Stimulated activated CD8-positive, alpha-beta memory T cell treated with anti-CD3 and anti-CD28 coated beads, Interleukin-2, amount 100 ng/mL, for 48 hours (primary cell): ENCODE results near the gene C1orf167.

Experiments used
- DNase-seq, 2 donors: peaks; one replicate each; pipeline ENCODE4 v3.0.0-alpha.2; 2020; ENCODE audit warnings: low read depth in 2 of 2

Gene C1orf167

GRCh38 chr1:11761285-11761684 is 708 bp upstream of the C1orf167 start:
- no peak for DNase-seq

- DNase-seq: no peak
Measured at GRCh38 chr1:11764115-11764514, 2.1 kb downstream of the C1orf167 start.

- DNase-seq: no peak
Measured at GRCh38 chr1:11764519-11764918, 2.5 kb downstream of the C1orf167 start.

- no peak for DNase-seq
Measured at GRCh38 chr1:11765661-11766428, 3.9 kb downstream of the C1orf167 start.

GRCh38 chr1:11766429-11766776 is 4.4 kb downstream of the C1orf167 start:
- no peak for DNase-seq

GRCh38 chr1:11767922-11768704 is 6.1 kb downstream of the C1orf167 start:
- no peak for DNase-seq

GRCh38 chr1:11768821-11769220 is 6.8 kb downstream of the C1orf167 start:
- DNase-seq: no peak

GRCh38 chr1:11769274-11769673 is 7.3 kb downstream of the C1orf167 start:
- DNase-seq: no peak

GRCh38 chr1:11770011-11770410 is 8.0 kb downstream of the C1orf167 start:
- DNase-seq: no peak

- no peak for DNase-seq
Measured at GRCh38 chr1:11771481-11772043, 9.6 kb downstream of the C1orf167 start.

- no peak for DNase-seq
Measured at GRCh38 chr1:11772458-11772857, 10.5 kb downstream of the C1orf167 start.

- DNase-seq: no peak
Measured at GRCh38 chr1:11774753-11775152, 12.8 kb downstream of the C1orf167 start.

- no peak for DNase-seq
Measured at GRCh38 chr1:11777658-11778322, 15.8 kb downstream of the C1orf167 start.

GRCh38 chr1:11778336-11778735 is 16.3 kb downstream of the C1orf167 start:
- no peak for DNase-seq

- DNase-seq: no peak
Measured at GRCh38 chr1:11778844-11779623, 17.0 kb downstream of the C1orf167 start.

- no peak for DNase-seq
Measured at GRCh38 chr1:11779715-11780379, 17.9 kb downstream of the C1orf167 start.

GRCh38 chr1:11780380-11781147 is 18.6 kb downstream of the C1orf167 start:
- DNase-seq: no peak

- no peak for DNase-seq
Measured at GRCh38 chr1:11781297-11781696, 19.3 kb downstream of the C1orf167 start.

GRCh38 chr1:11782127-11782708 is 20.2 kb downstream of the C1orf167 start:
- no peak for DNase-seq

GRCh38 chr1:11783556-11783955 is 21.6 kb downstream of the C1orf167 start:
- DNase-seq: no peak
